Endothelial cell of umbilical vein (primary cell): ENCODE data around the gene SLC44A4.

Experiments used
- CTCF ChIP-seq, 2 donors: IDR thresholded peaks; 1 replicate in 1 of 2; 2 replicates in 1 of 2; pipeline ENCODE4 v1.5.1; 2011; ENCODE audit warnings: low read length in 2 of 2, mild to moderate bottlenecking in 2 of 2, moderate library complexity in 2 of 2, control low read depth in 1 of 2, inconsistent platforms in 1 of 2, low read depth in 1 of 2; ENCODE audit not compliant: insufficient read depth in 1 of 2; ENCODE audit errors: extremely low read depth in 1 of 2
- GATA2 ChIP-seq: IDR thresholded peaks from 2 replicates; pipeline ENCODE4 v1.7.0; 2011; ENCODE audit warnings: low read depth, mild to moderate bottlenecking, moderate library complexity, mixed read lengths, low read length; ENCODE audit not compliant: insufficient read length, insufficient read depth
- POLR2A ChIP-seq: IDR thresholded peaks from 2 replicates; pipeline ENCODE4 v1.6.1; 2012; ENCODE audit warnings: low read depth, mild to moderate bottlenecking, control low read depth, low read length

DNA sequence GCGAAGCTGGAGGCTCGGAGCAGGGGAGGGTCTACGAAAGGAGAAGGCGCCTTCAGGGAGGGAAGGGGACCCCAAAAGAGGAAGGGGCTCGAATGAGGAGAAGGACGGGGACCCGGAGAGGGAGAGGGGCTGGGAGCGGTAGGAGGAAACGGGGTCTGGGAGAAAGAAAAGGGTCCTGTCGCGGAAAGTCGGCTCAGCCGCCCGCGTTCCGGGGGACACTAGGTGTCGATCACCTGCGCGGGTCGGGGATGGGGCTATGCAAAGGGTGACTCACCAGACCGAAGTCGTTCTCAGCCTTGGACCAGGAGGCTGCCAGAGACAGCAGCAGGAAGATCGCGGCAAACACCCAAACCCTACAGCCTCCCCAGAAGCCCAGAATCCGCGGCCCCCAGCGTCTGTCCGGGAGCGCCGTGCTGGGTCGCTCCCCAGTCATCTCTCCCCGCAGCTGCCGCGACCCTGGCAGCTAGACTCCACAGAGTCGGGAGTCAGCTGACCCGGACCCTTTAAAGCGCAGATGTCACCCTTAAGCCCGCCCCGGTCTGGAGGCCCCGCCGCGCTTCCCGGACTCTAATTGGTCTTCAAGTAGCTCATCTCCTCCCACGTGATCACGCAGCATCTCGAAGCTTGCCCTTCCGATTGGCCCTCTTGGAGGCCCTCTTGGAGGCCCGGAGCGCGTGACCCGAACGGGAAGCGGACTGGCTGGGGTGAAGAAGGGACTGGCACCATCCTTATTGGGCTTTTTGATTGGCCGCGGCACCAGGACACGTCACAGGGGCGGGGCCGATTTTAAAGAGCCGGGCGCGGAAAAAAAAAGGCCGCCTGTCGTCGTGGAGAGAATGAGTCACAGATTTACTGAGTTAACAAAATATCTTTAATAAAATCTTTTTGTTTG lies 16.2 kb downstream of the SLC44A4 start, which contains the start of gene NEU1:
- TF ChIP-seq CTCF (IDR thresholded peaks at IDR 0.05; ENCODE audit: extremely low read depth in 1 of 2, insufficient read depth in 1 of 2, low read depth in 1 of 2, low read length in 2 of 2) (no peak), POLR2A (peak; percentile 99), GATA2 (no peak)
